Ovary (tissue), 9 donors: ENCODE data around the gene TMEM126B. TPM values are rescaled to one million over a fixed set of nuclear protein-coding genes. Genes with fewer than 3 reads are reported as not detected.
"Not testable (repeated sequence)": the region's sequence is repeated elsewhere in the genome, so short reads cannot be mapped to it uniquely, and the experiment has no call there.

Experiments used
- DNase-seq, 5 donors: peaks; one replicate each; pipeline ENCODE4 v3.0.0-alpha.2; 2019 to 2020
- H3K27ac ChIP-seq, 2 donors: fragments of 200-600 bp; one replicate each; pipeline versions ENCODE4 v1.5.1 to v1.8.0; 2019 to 2022
- H3K27me3 ChIP-seq: fragments of 200-600 bp; one replicate; pipeline ENCODE4 v1.8.0; 2022
- H3K36me3 ChIP-seq: fragments of 200-600 bp; sonication (generic); one replicate; pipeline ENCODE4 v1.5.1; 2019
- H3K4me1 ChIP-seq: one replicate; pipeline ENCODE4 v1.8.1; 2013; ENCODE audit warnings: mild to moderate bottlenecking, moderate library complexity; ENCODE audit not compliant: insufficient read depth
- H3K4me3 ChIP-seq: fragments of 200-600 bp; sonication (generic); one replicate; pipeline ENCODE4 v1.5.1; 2017
- H3K9me3 ChIP-seq, 2 donors: fragments of 200-600 bp in 1 of 2; sonication (generic) in 1 of 2; one replicate each; pipeline versions ENCODE4 v1.5.1 to v1.8.1; 2013 to 2019; ENCODE audit warnings: mild to moderate bottlenecking in 1 of 2, moderate library complexity in 1 of 2
- EP300 ChIP-seq: sonication (generic); formaldehyde crosslinking; IDR thresholded peaks from one replicate; pipeline ENCODE4 v1.6.1; 2017; ENCODE audit warnings: antibody characterized with exemption
- POLR2A ChIP-seq: fragments of 450-650 bp; IDR thresholded peaks from one replicate; pipeline ENCODE4 v1.6.1; 2017; ENCODE audit warnings: antibody characterized with exemption, mild to moderate bottlenecking, moderate library complexity
- WGBS, 3 donors: extraction: QIAGEN DNeasy Blood & Tissue Kit in 1 of 3; methylation state at CpG; one replicate each; pipeline versions ENCODE4 v1.1.5 to v1.1.7; 2013 to 2017; 5-methylcytosine and 5-hydroxymethylcytosine counted together
- intact Hi-C, 4 donors: fragments of 100-400 bp; cut with DNase I; formaldehyde crosslinking; loops; one replicate each; pipeline versions ENCODE4 v1.11.0 to v1.15.1; 2022 to 2023
- polyA plus RNA-seq, 2 donors: library from polyadenylated mRNA; stranded (reverse); fragments of 200-250 nt in 1 of 2; fragments of 350-450 nt in 1 of 2; fragmentation: Illumina TruSeq in 1 of 2; extraction: RNeasy Lipid Tissue Mini Kit (QIAGEN cat#74804) in 1 of 2; gene quantifications; one replicate each; pipeline ENCODE4 v1.2.3, GENCODE V29; 2013 to 2014
- total RNA-seq, 7 donors: library from RNA; depleted of rRNA in 2 of 7; stranded (reverse); fragments of >200 nt in 2 of 7; fragmentation: NEBNext Ultra II Directional in 3 of 7; extraction: Animal tissue kit (Norgen Biotek cat#: 25700) in 3 of 7; gene quantifications; one replicate each; pipeline versions ENCODE4 v1.1.0 to v1.2.4, GENCODE V29; 2016 to 2023
- TF ChIP-seq, protein P1 (sequence below), 3 donors: fragments of 450-650 bp in 2 of 3; fragments of 200-600 bp in 1 of 3; IDR thresholded peaks; one replicate each; pipeline versions ENCODE4 v1.5.1 to v1.8.0; 2016 to 2022; ENCODE audit warnings: antibody characterized with exemption in 3 of 3, mild to moderate bottlenecking in 1 of 3
- donor health status: DM: no; HTN: no; CAD: no; lungs with moderate emphysema.
- donor health status: DM: no; HTN: no; CAD: no.
- donor health status: Bipolar disorder and iron deficiency.
- donor health status: DM: yes; HTN: yes; CAD: no.
- donor health status: DM: no; HTN: no; CAD: no.
- donor health status: DM: yes; HTN: yes; CAD: no.

The TMEM126B gene
- total and polyA plus RNA-seq, 9 donors: 29.5 to 54.0 (median 42.8) TPM

DNA sequence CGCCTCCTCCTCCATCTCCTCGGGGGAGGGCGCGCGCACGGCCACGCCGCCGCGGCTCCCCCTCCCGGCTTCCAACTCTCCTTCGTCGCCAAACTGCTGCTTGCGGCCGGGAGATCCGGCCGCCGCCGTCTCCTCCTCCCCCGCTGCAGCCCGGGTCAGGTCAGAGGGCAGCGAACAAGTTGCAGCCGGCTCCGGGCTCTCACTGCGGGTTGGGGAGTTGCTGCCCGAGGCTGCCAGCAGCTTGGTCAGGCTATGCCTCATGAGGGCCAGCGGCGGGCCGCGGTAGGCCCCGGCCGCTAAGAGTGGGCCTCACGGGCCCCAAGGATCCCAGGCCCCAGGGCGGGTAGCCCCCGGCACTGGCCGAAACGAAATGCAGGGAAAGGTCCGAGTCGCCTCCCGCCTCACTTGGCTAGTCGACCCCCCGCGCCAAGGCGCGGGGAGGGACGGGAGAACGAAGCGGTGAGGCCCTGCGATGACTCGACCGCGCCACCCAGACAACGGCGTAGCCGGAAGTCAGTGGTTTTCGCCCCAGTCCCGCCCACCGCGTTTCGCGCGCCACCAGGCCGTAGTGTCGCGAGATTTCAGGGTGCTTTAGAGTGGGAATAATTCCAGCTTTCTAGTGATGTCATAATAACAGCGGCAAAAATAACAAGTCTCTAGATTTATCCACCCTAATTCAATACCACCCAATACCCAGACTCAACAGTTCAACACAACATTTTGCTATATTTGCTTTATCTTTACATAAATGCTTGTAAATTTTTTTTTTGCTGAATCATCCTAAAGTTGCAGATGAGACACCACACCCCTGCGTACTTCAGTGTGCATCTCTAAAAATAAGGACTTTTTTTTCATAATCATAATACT lies 36.5 kb downstream of the TMEM126B start, which contains the start of gene CREBZF:
Gene CREBZF (minus strand): TSS at position 515 of the 867 bp plus-strand sequence. CDS start 254 bp downstream, at position 261.
- no peaks in the 10 kb centered on the region for H3K9me3 ChIP-seq
- TF ChIP-seq, protein P1, sequence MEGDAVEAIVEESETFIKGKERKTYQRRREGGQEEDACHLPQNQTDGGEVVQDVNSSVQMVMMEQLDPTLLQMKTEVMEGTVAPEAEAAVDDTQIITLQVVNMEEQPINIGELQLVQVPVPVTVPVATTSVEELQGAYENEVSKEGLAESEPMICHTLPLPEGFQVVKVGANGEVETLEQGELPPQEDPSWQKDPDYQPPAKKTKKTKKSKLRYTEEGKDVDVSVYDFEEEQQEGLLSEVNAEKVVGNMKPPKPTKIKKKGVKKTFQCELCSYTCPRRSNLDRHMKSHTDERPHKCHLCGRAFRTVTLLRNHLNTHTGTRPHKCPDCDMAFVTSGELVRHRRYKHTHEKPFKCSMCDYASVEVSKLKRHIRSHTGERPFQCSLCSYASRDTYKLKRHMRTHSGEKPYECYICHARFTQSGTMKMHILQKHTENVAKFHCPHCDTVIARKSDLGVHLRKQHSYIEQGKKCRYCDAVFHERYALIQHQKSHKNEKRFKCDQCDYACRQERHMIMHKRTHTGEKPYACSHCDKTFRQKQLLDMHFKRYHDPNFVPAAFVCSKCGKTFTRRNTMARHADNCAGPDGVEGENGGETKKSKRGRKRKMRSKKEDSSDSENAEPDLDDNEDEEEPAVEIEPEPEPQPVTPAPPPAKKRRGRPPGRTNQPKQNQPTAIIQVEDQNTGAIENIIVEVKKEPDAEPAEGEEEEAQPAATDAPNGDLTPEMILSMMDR (IDR thresholded peaks at IDR 0.05): no peak
- TF ChIP-seq POLR2A: peak; percentile 98
- no peak for TF ChIP-seq EP300
- H3K36me3 ChIP-seq: no peaks in the 10 kb centered on the region
- peak within 1 kb of the TSS; percentile 68 for H3K4me3 ChIP-seq
- H3K27me3 ChIP-seq: no peaks in the 10 kb centered on the region
- DNase-seq: peak; percentile 95 to 97 (median 96)
- peak within 1 kb of the TSS; percentile 76 to 98 for H3K27ac ChIP-seq
- WGBS, 3 donors: 0% methylated on average over 60 to 67 of the region's 67 CpGs
- H3K4me1 ChIP-seq: peaks cover 2% of the 10 kb centered on the region
- intact Hi-C loops: loop anchor here in 1 of 4 donors (5.0 kb wide), 1 partner anchor 38 kb away; the partner anchor contains the start of genes DLG2 and TMEM126B

DNA sequence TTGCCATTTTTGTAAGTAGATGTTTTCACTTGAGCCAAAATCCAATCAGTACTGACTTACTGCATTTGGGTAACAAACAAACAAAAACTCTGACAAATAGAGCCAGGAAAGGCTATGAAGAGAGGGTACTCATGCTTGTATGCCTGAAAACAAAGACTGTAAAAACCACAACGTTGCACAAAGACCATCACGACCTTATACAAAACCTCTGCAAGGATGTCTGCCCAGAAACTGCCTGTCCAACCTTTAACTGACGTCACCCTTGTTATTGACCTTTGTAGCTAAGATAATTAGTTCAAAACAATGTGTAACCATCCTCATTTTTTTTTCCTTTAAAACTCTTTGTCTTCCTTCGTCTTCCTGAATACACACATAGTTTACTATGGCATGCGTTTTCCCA lies 37.3 kb downstream of the TMEM126B start:
- DNase-seq: no peak
- H3K4me1 ChIP-seq: peaks cover 2% of the 10 kb centered on the region
- intact Hi-C loops: no loop called here
- WGBS, 3 donors: 14 to 28% (median 15%) methylated on average over 5 of the region's 5 CpGs
- H3K36me3 ChIP-seq: no peaks in the 10 kb centered on the region
- peak overlapping the region in 1 of 2 donors; percentile 98 for H3K27ac ChIP-seq
- no peaks in the 10 kb centered on the region for H3K27me3 ChIP-seq
- H3K4me3 ChIP-seq: no peak overlapping the region
- TF ChIP-seq POLR2A (no peak), EP300 (no peak)
- TF ChIP-seq, protein P1 (IDR thresholded peaks at IDR 0.05): no peak
- H3K9me3 ChIP-seq: no peaks in the 10 kb centered on the region

DNA sequence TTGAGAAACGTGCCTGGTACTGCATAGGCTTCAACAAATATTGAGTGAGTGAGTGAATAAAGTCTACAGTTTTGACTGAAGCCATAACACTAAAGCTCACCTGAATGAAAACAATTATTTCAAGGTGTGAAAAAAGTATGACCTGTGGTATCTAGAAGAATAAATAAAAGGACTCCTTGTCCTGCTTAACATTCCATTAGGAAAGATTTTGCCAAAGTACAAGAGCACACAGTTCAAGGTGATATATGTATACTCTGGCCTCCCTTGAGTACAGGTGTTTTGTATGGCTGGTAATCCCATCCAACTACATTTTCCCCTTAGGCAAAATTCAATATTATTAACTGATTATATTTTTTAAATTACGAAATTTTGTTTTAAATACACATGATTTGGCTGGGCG lies 38.3 kb downstream of the TMEM126B start:
- no peak for DNase-seq
- Histone ChIP-seq H3K4me1 (peaks cover 2% of the 10 kb centered on the region), H3K36me3 (no peaks in the 10 kb centered on the region), H3K27me3 (no peaks in the 10 kb centered on the region), H3K27ac (no peak overlapping the region), H3K4me3 (no peak overlapping the region), H3K9me3 (no peaks in the 10 kb centered on the region)
- intact Hi-C loops: no loop called here
- TF ChIP-seq, protein P1 (IDR thresholded peaks at IDR 0.05): no peak
- TF ChIP-seq POLR2A (no peak), EP300 (no peak)
- WGBS, 3 donors: 81 to 90% (median 89%) methylated on average over 3 of the region's 3 CpGs

DNA sequence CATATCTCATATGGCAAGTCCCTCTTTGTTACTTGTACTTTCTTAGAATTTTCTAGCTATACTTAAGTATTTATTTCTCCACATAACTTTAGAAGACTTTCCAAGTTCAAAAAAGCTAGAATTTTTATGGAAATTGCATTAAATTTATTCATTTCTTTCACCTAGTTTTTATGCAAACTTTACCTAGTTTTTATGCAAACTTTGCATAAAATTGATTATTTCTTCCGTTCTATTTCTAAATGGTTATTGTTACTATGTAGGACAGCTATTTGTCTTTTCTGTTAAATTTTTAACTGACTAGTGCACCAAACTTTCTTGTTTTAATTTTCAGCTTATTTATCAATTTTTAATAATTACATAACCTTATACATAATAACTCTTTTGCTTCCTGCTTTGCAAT lies 39.8 kb downstream of the TMEM126B start:
- no peaks in the 10 kb centered on the region for H3K4me1 ChIP-seq
- H3K27ac ChIP-seq: no peak overlapping the region
- TF ChIP-seq POLR2A (no peak), EP300 (no peak)
- TF ChIP-seq, protein P1 (IDR thresholded peaks at IDR 0.05): no peak
- H3K27me3 ChIP-seq: no peaks in the 10 kb centered on the region
- DNase-seq: no peak
- H3K4me3 ChIP-seq: no peak overlapping the region
- H3K36me3 ChIP-seq: no peaks in the 10 kb centered on the region
- 86 to 96% (median 89%) methylated on average over 1 of the region's 1 CpG for WGBS, 3 donors
- H3K9me3 ChIP-seq: no peaks in the 10 kb centered on the region
- intact Hi-C loops: no loop called here

DNA sequence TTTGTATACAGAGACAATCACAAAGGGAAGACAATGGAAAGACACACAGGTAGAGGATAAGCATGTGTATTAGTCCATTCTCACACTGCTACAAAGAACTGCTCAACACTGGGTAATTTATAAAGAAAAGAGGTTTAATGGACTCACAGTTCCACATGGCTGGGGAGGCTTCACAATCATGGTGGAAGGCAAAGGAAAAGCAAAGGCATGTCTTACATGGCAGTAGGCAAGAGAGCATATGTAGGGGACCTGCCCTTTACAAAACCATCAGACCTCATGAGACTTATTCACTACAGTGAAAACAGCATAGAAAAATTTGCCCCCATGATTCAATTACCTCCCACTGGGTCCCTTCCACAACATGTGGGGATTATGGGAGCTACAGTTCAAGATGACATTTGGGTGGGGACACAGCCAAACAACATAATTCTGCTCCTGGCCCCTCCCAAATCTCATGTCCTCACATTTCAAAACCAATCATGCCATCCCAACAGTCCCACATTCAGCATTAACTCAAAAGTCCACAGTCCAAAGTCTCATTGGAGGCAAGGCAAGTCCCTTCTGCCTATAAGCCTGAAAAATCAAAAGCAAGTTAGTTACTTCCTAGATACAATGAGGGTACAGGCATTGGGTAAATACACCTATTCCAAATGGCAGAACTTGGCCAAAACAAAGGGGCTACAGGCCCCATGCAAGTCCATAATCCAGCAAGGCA lies 42.7 kb downstream of the TMEM126B start:
- intact Hi-C loops, H3K4me1 ChIP-seq, H3K27ac ChIP-seq, DNase-seq, H3K36me3 ChIP-seq, H3K27me3 ChIP-seq, H3K9me3 ChIP-seq, H3K4me3 ChIP-seq: not testable (repeated sequence)
